Ishikawa (cell line): ENCODE results near the gene CABLES1.

Experiments used
- CEBPB ChIP-seq: IDR thresholded peaks from 2 replicates; pipeline ENCODE4 v1.6.1; 2012
- CREB1 ChIP-seq: IDR thresholded peaks from 2 replicates; pipeline ENCODE4 v1.6.1; 2012; ENCODE audit warnings: low read depth
- EGR1 ChIP-seq: IDR thresholded peaks from 2 replicates; pipeline ENCODE4 v1.6.1; 2012
- EP300 ChIP-seq: IDR thresholded peaks from 2 replicates; pipeline ENCODE4 v1.6.1; 2012; ENCODE audit warnings: borderline replicate concordance
- FOXM1 ChIP-seq: IDR thresholded peaks from 2 replicates; pipeline ENCODE4 v1.6.1; 2012; ENCODE audit warnings: low read depth, borderline replicate concordance
- MAX ChIP-seq: IDR thresholded peaks from 2 replicates; pipeline ENCODE4 v1.6.1; 2012
- NFIC ChIP-seq: IDR thresholded peaks from 2 replicates; pipeline ENCODE4 v1.6.1; 2012
- RAD21 ChIP-seq: IDR thresholded peaks from 2 replicates; pipeline ENCODE4 v1.6.1; 2012; ENCODE audit warnings: low read depth
- REST ChIP-seq: IDR thresholded peaks from 2 replicates; pipeline ENCODE4 v1.6.1; 2012; ENCODE audit warnings: low read depth, mild to moderate bottlenecking
- TAF1 ChIP-seq: IDR thresholded peaks from 2 replicates; pipeline ENCODE4 v1.6.1; 2012; ENCODE audit warnings: low read depth, mild to moderate bottlenecking
- TCF12 ChIP-seq: IDR thresholded peaks from 2 replicates; pipeline ENCODE4 v1.6.1; 2012; ENCODE audit warnings: low read depth
- TEAD4 ChIP-seq: IDR thresholded peaks from 2 replicates; pipeline ENCODE4 v1.6.1; 2012
- USF1 ChIP-seq: IDR thresholded peaks from 2 replicates; pipeline ENCODE4 v1.6.1; 2012
- YY1 ChIP-seq: IDR thresholded peaks from 2 replicates; pipeline ENCODE4 v1.6.1; 2012; ENCODE audit warnings: low read depth
- ZBTB7A ChIP-seq: IDR thresholded peaks from 2 replicates; pipeline ENCODE4 v1.6.1; 2012; ENCODE audit warnings: low read depth

The CABLES1 gene

GRCh38 chr18:23239350-23239692 is 104.0 kb downstream of the CABLES1 start:
- TF ChIP-seq TCF12 (no peak), MAX (no peak), TAF1 (no peak), RAD21 (no peak), USF1 (no peak), TEAD4 (no peak), YY1 (no peak), FOXM1 (no peak), CREB1 (no peak), EP300 (no peak), ZBTB7A (no peak), REST (no peak), CEBPB (no peak), EGR1 (no peak)

- no peak for TF ChIP-seq TCF12
- TF ChIP-seq FOXM1: no peak
- TF ChIP-seq TAF1: no peak
- TF ChIP-seq REST: no peak
- no peak for TF ChIP-seq EP300
Measured at GRCh38 chr18:23239885-23240608, 104.8 kb downstream of the CABLES1 start.

GRCh38 chr18:23240609-23240930 is 105.3 kb downstream of the CABLES1 start:
- TF ChIP-seq ZBTB7A (no peak), EGR1 (no peak), TEAD4 (no peak), EP300 (no peak), CREB1 (no peak), REST (no peak), USF1 (no peak), YY1 (no peak), CEBPB (no peak), MAX (no peak), TCF12 (no peak), FOXM1 (no peak), TAF1 (no peak), RAD21 (no peak), NFIC (no peak)

- TF ChIP-seq CEBPB (no peak), REST (no peak), USF1 (no peak)
Measured at GRCh38 chr18:23243178-23243577, 107.9 kb downstream of the CABLES1 start.
